HepG2 (cell line): ENCODE results near the gene SUMO4. TPM values are rescaled to one million over a fixed set of nuclear protein-coding genes. Genes with fewer than 3 reads are reported as not detected.
A peak's percentile ranks its signal among the peaks of the same experiment; 100 is the strongest.

ENCODE experiments used
- ATAC-seq: fragments of 200-7000 bp; cut with Tn5 transposase; 3 replicates; pipeline ENCODE4 v1.9.1; 2020; ENCODE audit warnings: mild to moderate bottlenecking, moderate library complexity
- BruUV-seq: library from RNA; stranded (reverse); fragments of 400-500 nt; replicated peaks from 2 replicates; lab custom pipeline; 2021; lab: Mats Ljungman, UMichigan
- CTCF ChIA-PET: fragments of 300-600 bp; formaldehyde crosslinking; extraction: SDS; loops from one replicate; lab custom pipeline; 2021; ENCODE audit warnings: low total read pairs, inconsistent platforms, low intra/inter-chr PET ratio; lab: Yijun Ruan, JAX
- POLR2A ChIA-PET: fragments of 350-600 bp; sonication (Branson Sonifier 250); formaldehyde crosslinking; loops from one replicate; lab custom pipeline; 2020; ENCODE audit warnings: antibody characterized with exemption, inconsistent platforms; lab: Yijun Ruan, JAX
- DNase-seq: peaks from one replicate; pipeline ENCODE4 v3.0.0-alpha.2; 2015; ENCODE audit warnings: low spot score
- FAIRE-seq: peaks from 3 replicates; lab custom pipeline; 2011; peaks lifted over from hg19 to GRCh38; lab: Jason Lieb, UNC
- H2AFZ ChIP-seq: one replicate; pipeline ENCODE4 v1.6.1; 2011; ENCODE audit warnings: low read length, inconsistent platforms
- H3K27ac ChIP-seq: fragments of 300-600 bp; 3 replicates; pipeline ENCODE4 v1.8.0; 2011; ENCODE audit warnings: mixed run types, mild to moderate bottlenecking, mixed read lengths, low read length, inconsistent platforms; ENCODE audit not compliant: insufficient read depth; ENCODE audit errors: extremely low read length
- H3K27me3 ChIP-seq, 2 experiments: fragments of 200-600 bp in 1 of 2; 2 replicates in 1 of 2; 3 replicates in 1 of 2; pipeline versions ENCODE4 v1.6.0 to v1.8.0; 2011; ENCODE audit warnings: low read length in 2 of 2, mild to moderate bottlenecking in 2 of 2, moderate library complexity in 2 of 2, inconsistent platforms in 1 of 2; ENCODE audit not compliant: insufficient read depth in 2 of 2, control insufficient read depth in 1 of 2
- H3K36me3 ChIP-seq, 2 experiments: fragments of 200-600 bp in 1 of 2; replicated peaks in 1 of 2; 2 replicates in 1 of 2; 3 replicates in 1 of 2; pipeline versions ENCODE4 v1.5.1 to v1.8.0; 2011; ENCODE audit warnings: low read length in 2 of 2, inconsistent platforms in 1 of 2; ENCODE audit not compliant: insufficient read depth in 2 of 2, control insufficient read depth in 1 of 2
- H3K4me1 ChIP-seq: 2 replicates; pipeline ENCODE4 v1.5.1; 2012; ENCODE audit warnings: low read length, inconsistent platforms; ENCODE audit not compliant: insufficient read depth
- H3K4me2 ChIP-seq: 2 replicates; pipeline ENCODE4 v1.6.0; 2011; ENCODE audit warnings: low read depth, low read length, inconsistent platforms
- H3K4me3 ChIP-seq, 3 experiments: fragments of 200-600 bp in 1 of 3; sonication (generic), shearing (Covaris generic) in 1 of 3; replicated peaks in 1 of 3; 2 replicates each; pipeline ENCODE4 v1.5.1; 2011 to 2016; ENCODE audit warnings: low read length in 3 of 3, inconsistent platforms in 2 of 3, low read depth in 2 of 3, mild to moderate bottlenecking in 2 of 3, control low read depth in 1 of 3, mixed read lengths in 1 of 3; ENCODE audit not compliant: insufficient read depth in 1 of 3
- H3K79me2 ChIP-seq: one replicate; pipeline ENCODE4 v1.6.1; 2011; ENCODE audit warnings: low read length, inconsistent platforms; ENCODE audit not compliant: insufficient read depth
- H3K9ac ChIP-seq: 2 replicates; pipeline ENCODE4 v1.6.0; 2011; ENCODE audit warnings: mild to moderate bottlenecking, low read depth, low read length, inconsistent platforms; ENCODE audit not compliant: insufficient read depth
- H3K9me3 ChIP-seq: 2 replicates; pipeline ENCODE4 v1.5.1; 2012; ENCODE audit warnings: mild to moderate bottlenecking, low read length
- H4K20me1 ChIP-seq: 2 replicates; pipeline ENCODE4 v1.6.0; 2011; ENCODE audit warnings: inconsistent platforms, mild to moderate bottlenecking, low read length, moderate library complexity; ENCODE audit not compliant: insufficient read depth
- HNRNPL ChIP-seq: fragments of 200-400 bp; formaldehyde crosslinking; IDR thresholded peaks from 2 replicates; pipeline ENCODE4 v1.6.1; 2017; ENCODE audit warnings: mild to moderate bottlenecking, low read depth, low read length
- REL ChIP-seq: sonication (generic); formaldehyde crosslinking; conservative IDR thresholded peaks from 2 replicates; pipeline ENCODE4 v1.8.0; 2022; ENCODE audit warnings: mild to moderate bottlenecking, missing genetic modification reagents, moderate library complexity
- TRAFD1 ChIP-seq: sonication (generic); formaldehyde crosslinking; IDR thresholded peaks from 2 replicates; pipeline ENCODE4 v1.5.1; 2020; ENCODE audit warnings: missing genetic modification reagents, mild to moderate bottlenecking, borderline replicate concordance
- XRCC5 ChIP-seq: fragments of 200-400 bp; formaldehyde crosslinking; optimal IDR thresholded peaks from 2 replicates; pipeline ENCODE3; 2017; ENCODE audit warnings: mild to moderate bottlenecking, low read length
- ZNF263 ChIP-seq: sonication (generic); formaldehyde crosslinking; IDR thresholded peaks from 2 replicates; pipeline ENCODE4 v1.4.0; 2020; ENCODE audit warnings: missing genetic modification reagents
- ZNF432 ChIP-seq: sonication (generic); formaldehyde crosslinking; IDR thresholded peaks from 2 replicates; pipeline ENCODE4 v1.5.0; 2020; ENCODE audit warnings: missing genetic modification reagents, mild to moderate bottlenecking, borderline replicate concordance
- ZNF687 ChIP-seq: sonication (generic); formaldehyde crosslinking; IDR thresholded peaks from 2 replicates; pipeline ENCODE4 v1.5.1; 2020; ENCODE audit warnings: mild to moderate bottlenecking, missing genetic modification reagents, moderate library complexity
- ZSCAN31 ChIP-seq: sonication (generic); formaldehyde crosslinking; IDR thresholded peaks from 2 replicates; pipeline ENCODE4 v1.5.0; 2020; ENCODE audit warnings: low read depth, mild to moderate bottlenecking, missing genetic modification reagents
- WGBS: methylation state at CpG from one replicate; pipeline ENCODE4 v1.1.6; 2017; ENCODE audit warnings: low lambda C conversion rate; 5-methylcytosine and 5-hydroxymethylcytosine counted together
- in situ Hi-C: cut with HindIII; loops from 2 replicates; pipeline ENCODE4 v1.10.0; 2017; ENCODE audit warnings: low pct_unique_long_range_greater_than_20kb; ENCODE audit not compliant: extremely low pct_ligation_motif_present
- intact Hi-C: fragments of 100-400 bp; cut with micrococcal nuclease; formaldehyde crosslinking; loops from one replicate; pipeline ENCODE4 v1.10.0; 2022; ENCODE audit not compliant: unreplicated experiment
- polyA plus RNA-seq, 8 experiments: library from polyadenylated mRNA; depleted of rRNA in 3 of 8; stranded (reverse) in 7 of 8; unstranded in 1 of 8; fragments of >200 nt; fragmentation: Illumina TruSeq in 4 of 8; extraction: Trizol in 4 of 8; gene quantifications; 2 replicates each; pipeline versions ENCODE4 v1.2.1 to v1.2.3, GENCODE V29; 2011 to 2016; ENCODE audit warnings: low read depth in 4 of 8, missing spikeins in 1 of 8, mixed read lengths in 1 of 8; ENCODE audit not compliant: insufficient read depth in 1 of 8
- total RNA-seq, 5 experiments: library from RNA; depleted of rRNA; stranded (reverse); fragments of >200 nt; fragmentation: Illumina TruSeq; extraction: Trizol; gene quantifications; 2 replicates each; pipeline ENCODE4 v1.2.3, GENCODE V29; 2016; ENCODE audit warnings: low read depth in 1 of 5
- TF ChIP-seq, protein P1 (sequence below): sonication (generic); formaldehyde crosslinking; IDR thresholded peaks from 2 replicates; pipeline ENCODE4 v1.8.0; 2022; ENCODE audit warnings: mild to moderate bottlenecking, missing genetic modification reagents; ENCODE audit not compliant: insufficient replicate concordance

SUMO4 gene
- total and polyA plus RNA-seq, 2 of the 13 experiments (the other 11 are each of a cell fraction or from before 2014, with no cell fraction given): 0.22 to 1.2 TPM

GRCh38 chr6:149429427-149430360 is 29.6 kb downstream of the SUMO4 start:
- no peak for ATAC-seq
- POLR2A ChIA-PET: no interaction called here
- H2AFZ ChIP-seq: no peak overlapping the region
- no TSS peak for BruUV-seq
- H3K9ac ChIP-seq: no peak overlapping the region
- H3K9me3 ChIP-seq: no peaks in the 10 kb centered on the region
- no peaks in the 10 kb centered on the region for H3K79me2 ChIP-seq
- in situ Hi-C loops: loop anchor here (5.0 to 10.0 kb wide), 3 partner anchors 347 to 855 kb away; no protein-coding TSS in a partner anchor
- peaks cover 5 to 33% of the 10 kb centered on the region in 2 experiments; a peak in 4 of 5 replicates for H3K27me3 ChIP-seq
- TF ChIP-seq TRAFD1 (CRISPR knock-in tag) (no peak), ZNF432 (CRISPR knock-in tag) (no peak), ZNF263 (CRISPR knock-in tag) (peak; percentile 90), XRCC5 (peak; percentile 15), ZSCAN31 (CRISPR knock-in tag) (no peak), ZNF687 (CRISPR knock-in tag) (peak; percentile 15; the same call in 1 of the 2 replicates), HNRNPL (no peak), REL (no peak)
- TF ChIP-seq, protein P1, sequence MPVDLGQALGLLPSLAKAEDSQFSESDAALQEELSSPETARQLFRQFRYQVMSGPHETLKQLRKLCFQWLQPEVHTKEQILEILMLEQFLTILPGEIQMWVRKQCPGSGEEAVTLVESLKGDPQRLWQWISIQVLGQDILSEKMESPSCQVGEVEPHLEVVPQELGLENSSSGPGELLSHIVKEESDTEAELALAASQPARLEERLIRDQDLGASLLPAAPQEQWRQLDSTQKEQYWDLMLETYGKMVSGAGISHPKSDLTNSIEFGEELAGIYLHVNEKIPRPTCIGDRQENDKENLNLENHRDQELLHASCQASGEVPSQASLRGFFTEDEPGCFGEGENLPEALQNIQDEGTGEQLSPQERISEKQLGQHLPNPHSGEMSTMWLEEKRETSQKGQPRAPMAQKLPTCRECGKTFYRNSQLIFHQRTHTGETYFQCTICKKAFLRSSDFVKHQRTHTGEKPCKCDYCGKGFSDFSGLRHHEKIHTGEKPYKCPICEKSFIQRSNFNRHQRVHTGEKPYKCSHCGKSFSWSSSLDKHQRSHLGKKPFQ (CRISPR knock-in tag): no peak
- TF ChIP-seq, all 625 proteins: peak for 3
- Histone ChIP-seq H3K4me1 (peaks cover 18% of the 10 kb centered on the region), H3K27ac (no peak overlapping the region), H3K4me3 (no peak overlapping the region), H3K4me2 (0 out of 2 replicates have a peak overlapping the region, but pooled peaks have one; percentile 1), H3K36me3 (no peaks in the 10 kb centered on the region), H4K20me1 (no peaks in the 10 kb centered on the region)
- FAIRE-seq (peak; percentile 8), DNase-seq (no peak)
- CTCF ChIA-PET: interaction anchor here (1.2 kb wide), 1 partner anchor 401 kb away, joined by 3 read pairs; no protein-coding TSS in a partner anchor
- WGBS: 42% methylated on average over 26 of the region's 26 CpGs
- intact Hi-C loops: loop anchor here (5.0 kb wide), 3 partner anchors 88 to 852 kb away; no protein-coding TSS in a partner anchor
